Measurements from ENCODE around the gene GJA5.
A peak's percentile ranks its signal among the peaks of the same experiment; 100 is the strongest.

GJA5 gene

GRCh38 chr1:147768582-147768981, 8.2 kb upstream of the GJA5 start:
- H3K4me3 ChIP-seq (ENCODE audit: low read length) = no peak overlapping the region
- DNase-seq (ENCODE audit: low read depth, low spot score) = peak; percentile 12

GRCh38 chr1:147768101-147768500, 7.7 kb upstream of the GJA5 start:
- no peak for DNase-seq (ENCODE audit: low read depth, low spot score)
- H3K4me3 ChIP-seq (ENCODE audit: low read length) = no peak overlapping the region

GRCh38 chr1:147762233-147763024, 2.0 kb upstream of the GJA5 start:
- H3K4me3 ChIP-seq (ENCODE audit: low read length) = no peak overlapping the region
- peak; percentile 28 for DNase-seq (ENCODE audit: low read depth, low spot score)

- no peak overlapping the region for H3K4me3 ChIP-seq (ENCODE audit: low read length)
- no peak for DNase-seq (ENCODE audit: low read depth, low spot score)
These were observed 1.9 kb downstream of the GJA5 start for GRCh38 chr1:147758379-147759100.

GRCh38 chr1:147757015-147757990, 3.1 kb downstream of the GJA5 start:
- DNase-seq (ENCODE audit: low read depth, low spot score) = no peak

GRCh38 chr1:147756341-147756740, 4.1 kb downstream of the GJA5 start:
- H3K4me3 ChIP-seq (ENCODE audit: low read length) = no peak overlapping the region
- DNase-seq (ENCODE audit: low read depth, low spot score) = no peak

More at GRCh38 chr1:147757015-147757990, 3.1 kb downstream of the GJA5 start:
- H3K4me3 ChIP-seq (ENCODE audit: low read length) = no peak overlapping the region

GRCh38 chr1:147754661-147755060, 5.7 kb downstream of the GJA5 start:
- DNase-seq (ENCODE audit: low read depth, low spot score) = no peak
- H3K4me3 ChIP-seq (ENCODE audit: low read length) = no peak overlapping the region

GRCh38 chr1:147753081-147753480, 7.3 kb downstream of the GJA5 start:
- no peak for DNase-seq (ENCODE audit: low read depth, low spot score)
- no peak overlapping the region for H3K4me3 ChIP-seq (ENCODE audit: low read length)

- no peak overlapping the region for H3K4me3 ChIP-seq (ENCODE audit: low read length)
- DNase-seq (ENCODE audit: low read depth, low spot score) = no peak
These were observed 7.9 kb downstream of the GJA5 start for GRCh38 chr1:147752511-147752910.

- H3K4me3 ChIP-seq (ENCODE audit: low read length) = no peak overlapping the region
- DNase-seq (ENCODE audit: low read depth, low spot score) = no peak
These were observed 9.1 kb downstream of the GJA5 start for GRCh38 chr1:147751346-147751745.

- DNase-seq (ENCODE audit: low read depth, low spot score) = no peak
These were observed 9.7 kb downstream of the GJA5 start for GRCh38 chr1:147750618-147751217.

GRCh38 chr1:147749792-147750191, 10.6 kb downstream of the GJA5 start:
- no peak for DNase-seq (ENCODE audit: low read depth, low spot score)
- H3K4me3 ChIP-seq (ENCODE audit: low read length) = no peak overlapping the region

More at GRCh38 chr1:147750618-147751217, 9.7 kb downstream of the GJA5 start:
- no peak overlapping the region for H3K4me3 ChIP-seq (ENCODE audit: low read length)

GRCh38 chr1:147748676-147749350, 11.6 kb downstream of the GJA5 start:
- H3K4me3 ChIP-seq (ENCODE audit: low read length) = no peak overlapping the region
- no peak for DNase-seq (ENCODE audit: low read depth, low spot score)

GRCh38 chr1:147747966-147748365, 12.4 kb downstream of the GJA5 start:
- no peak for DNase-seq (ENCODE audit: low read depth, low spot score)
- H3K4me3 ChIP-seq (ENCODE audit: low read length) = no peak overlapping the region

- no peak overlapping the region for H3K4me3 ChIP-seq (ENCODE audit: low read length)
- DNase-seq (ENCODE audit: low read depth, low spot score) = no peak
These were observed 15.1 kb downstream of the GJA5 start for GRCh38 chr1:147745271-147745670.

GRCh38 chr1:147741065-147741464, 19.3 kb downstream of the GJA5 start:
- no peak for DNase-seq (ENCODE audit: low read depth, low spot score)

GRCh38 chr1:147740391-147740790, 20.0 kb downstream of the GJA5 start:
- DNase-seq (ENCODE audit: low read depth, low spot score) = no peak
- no peak overlapping the region for H3K4me3 ChIP-seq (ENCODE audit: low read length)

More at GRCh38 chr1:147741065-147741464, 19.3 kb downstream of the GJA5 start:
- no peak overlapping the region for H3K4me3 ChIP-seq (ENCODE audit: low read length)

GRCh38 chr1:147738739-147739476, 21.5 kb downstream of the GJA5 start:
- H3K4me3 ChIP-seq (ENCODE audit: low read length) = no peak overlapping the region
- no peak for DNase-seq (ENCODE audit: low read depth, low spot score)

All from Jurkat, Clone E6-1 (cell line).